HG03342 (cell line): ENCODE measurements around the gene CPA4.

Source experiments
- ATAC-seq: cut with Tn5 transposase; IDR thresholded peaks from one replicate; pipeline ENCODE4 v1.9.1; 2021; ENCODE audit warnings: mild to moderate bottlenecking, moderate library complexity; ENCODE audit not compliant: unreplicated experiment

Gene CPA4

DNA sequence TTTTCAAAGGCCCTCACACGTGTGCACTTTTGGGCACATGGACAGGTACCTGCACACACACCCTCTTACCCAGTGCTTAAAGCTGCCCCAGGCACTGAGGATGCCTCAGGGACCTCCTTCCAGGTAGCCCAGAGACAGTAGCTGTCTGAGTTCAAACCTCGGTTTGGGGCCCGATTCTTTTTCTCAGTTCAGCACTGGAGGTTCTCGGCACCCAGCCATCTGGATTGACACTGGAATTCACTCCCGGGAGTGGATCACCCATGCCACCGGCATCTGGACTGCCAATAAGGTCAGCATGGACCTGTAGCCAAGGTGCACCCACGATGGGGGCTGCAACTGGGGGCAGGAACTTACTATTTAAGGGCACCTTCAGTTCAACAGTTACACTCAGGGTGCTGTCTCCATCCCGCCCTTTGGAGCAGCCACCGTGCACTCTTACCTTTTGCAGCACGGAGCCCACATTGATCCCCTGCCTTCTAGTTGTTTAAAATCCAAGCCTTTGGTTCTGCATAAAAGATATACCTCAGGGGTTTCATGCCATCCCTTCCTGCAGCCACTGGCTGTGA is 69.4 kb downstream of the CPA4 start:
- no peak for ATAC-seq

DNA sequence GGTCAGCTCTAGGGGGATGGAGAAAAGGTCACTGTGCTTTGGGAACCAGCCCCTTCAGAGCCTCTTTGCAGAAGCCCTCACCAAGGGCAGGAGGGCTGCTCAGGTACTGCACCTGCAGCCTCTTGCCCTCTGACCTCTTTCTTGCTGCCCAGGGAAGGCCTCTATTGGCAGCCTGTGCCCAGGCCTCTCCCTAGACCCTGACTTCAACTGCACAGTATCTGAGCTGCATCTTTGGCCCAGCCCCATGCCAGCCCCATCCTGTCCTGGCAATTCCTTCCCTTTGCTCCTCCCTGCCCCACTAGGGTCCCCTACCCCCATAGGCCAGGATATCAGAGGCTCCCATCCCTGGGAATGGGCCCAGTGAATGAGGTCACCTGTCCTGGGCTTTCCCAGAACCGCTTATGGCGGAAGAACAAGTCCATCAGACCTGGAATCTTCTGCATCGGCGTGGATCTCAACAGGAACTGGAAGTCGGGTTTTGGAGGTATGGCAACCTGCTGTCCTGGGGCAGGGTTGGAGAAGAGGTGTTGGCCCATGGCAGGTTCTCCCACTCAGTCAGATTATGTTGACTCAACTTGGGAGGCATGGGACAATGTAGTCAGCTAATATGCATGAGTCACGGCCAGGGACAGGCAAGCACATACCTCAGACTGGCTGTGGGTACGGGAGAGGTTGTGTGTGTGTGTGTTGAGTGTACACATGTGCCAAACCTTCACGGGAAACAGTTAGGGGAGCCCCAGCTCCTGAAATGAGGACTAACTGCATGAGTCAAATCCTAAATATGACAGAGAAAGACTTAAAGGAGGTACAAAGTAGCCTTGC is 70.3 kb downstream of the CPA4 start:
- no peak for ATAC-seq

DNA sequence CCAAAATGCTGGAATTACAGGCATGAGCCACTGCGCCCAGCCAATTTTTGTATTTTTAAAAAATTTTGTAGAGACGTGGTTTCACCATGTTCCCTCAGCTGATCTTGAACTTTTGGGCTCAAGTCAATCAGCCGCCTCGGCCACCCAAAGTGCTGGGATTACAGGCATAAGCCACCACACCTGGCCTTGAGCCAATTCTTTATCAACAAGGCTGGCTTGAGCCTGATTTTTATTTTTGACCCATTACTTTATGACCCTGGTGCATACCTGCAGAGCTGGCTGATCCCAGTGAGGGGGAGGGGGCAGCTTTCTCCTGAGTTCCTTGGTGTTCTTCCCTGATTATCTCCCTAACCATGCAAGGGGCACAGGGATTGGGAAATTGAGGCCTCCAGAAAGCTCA is 71.5 kb downstream of the CPA4 start:
- no peak for ATAC-seq

DNA sequence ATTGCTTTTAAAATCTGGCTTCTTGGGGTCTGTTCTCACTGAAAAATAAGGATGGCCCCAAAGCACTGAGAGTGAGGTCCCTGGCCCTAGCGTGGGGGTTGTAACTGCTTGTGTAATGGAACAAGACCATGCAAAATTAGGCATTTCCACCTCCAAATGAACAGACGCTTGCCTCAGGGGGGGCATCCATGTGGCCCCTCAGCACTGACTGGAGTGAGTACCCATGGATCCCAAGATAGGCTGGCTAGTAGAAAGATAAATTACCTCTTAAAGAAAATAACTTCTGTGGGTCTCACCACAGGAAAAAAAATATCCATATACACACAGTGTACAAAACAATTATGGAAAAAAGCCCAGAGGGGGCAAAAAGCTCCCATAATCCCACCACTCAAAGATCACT is 72.1 kb downstream of the CPA4 start:
- no peak for ATAC-seq

DNA sequence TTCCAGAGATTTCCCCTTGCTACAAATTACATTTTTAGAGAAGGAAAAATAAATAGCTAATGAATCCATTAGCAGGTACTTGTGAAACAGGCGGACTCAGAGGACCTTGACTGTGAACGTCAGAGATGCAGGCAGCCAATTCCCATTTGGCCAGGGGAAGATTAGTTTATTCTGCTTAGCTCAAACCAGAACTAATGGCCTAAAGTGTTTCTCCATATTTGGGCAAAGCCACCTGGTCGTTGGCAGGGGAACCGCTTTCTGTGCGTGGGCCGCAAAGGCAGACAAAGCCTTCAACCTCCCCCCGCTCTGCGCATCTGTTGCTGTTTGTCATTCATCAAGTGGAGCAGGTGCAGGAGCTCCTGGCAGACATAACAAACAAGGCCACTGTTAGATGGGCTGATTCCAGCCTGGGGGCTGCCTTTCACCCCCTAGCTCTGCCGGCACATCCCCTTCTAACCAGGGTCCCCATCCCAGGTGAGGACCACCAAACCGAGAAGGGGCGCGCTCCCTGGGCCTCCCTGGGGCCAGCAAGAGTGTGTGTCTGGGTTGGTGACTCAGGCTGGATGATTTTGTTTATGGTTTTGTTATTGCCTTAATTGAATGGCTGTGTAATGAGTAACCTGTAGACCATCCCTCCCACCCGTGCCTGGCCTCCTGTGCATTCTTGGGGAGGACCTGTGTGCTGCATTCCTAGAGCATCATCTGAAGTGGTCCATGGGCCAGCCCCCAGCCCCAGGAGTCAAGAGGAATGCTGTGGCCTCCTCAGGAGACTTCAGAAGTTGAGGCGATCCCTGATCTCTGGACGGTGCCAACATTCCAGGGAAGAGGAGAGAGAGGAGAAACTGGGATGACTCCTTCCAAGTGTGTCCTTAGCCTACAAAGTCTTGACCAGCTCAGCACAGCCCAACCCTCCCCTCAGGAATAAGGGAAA is 72.8 kb downstream of the CPA4 start:
- ATAC-seq: peak; percentile 78

DNA sequence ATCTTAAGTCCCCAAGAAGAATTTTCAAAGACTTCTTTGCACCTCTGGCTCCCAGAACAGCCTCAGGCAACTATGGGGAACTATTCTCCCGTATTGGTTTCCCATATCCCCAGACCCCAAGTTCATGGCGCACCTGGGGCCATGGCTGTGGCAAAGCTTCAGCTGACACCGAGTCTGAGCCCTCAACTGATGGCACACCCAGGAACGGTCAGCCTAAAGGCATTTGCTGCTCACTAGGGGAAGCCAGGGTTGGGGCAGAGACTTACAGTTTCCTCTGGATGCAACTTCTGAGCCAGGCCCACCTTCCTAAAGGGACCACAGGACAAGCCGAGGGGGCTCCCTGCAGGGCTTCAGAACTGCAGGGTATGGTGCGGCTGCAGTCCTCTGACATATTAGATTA is 73.6 kb downstream of the CPA4 start:
- no peak for ATAC-seq

DNA sequence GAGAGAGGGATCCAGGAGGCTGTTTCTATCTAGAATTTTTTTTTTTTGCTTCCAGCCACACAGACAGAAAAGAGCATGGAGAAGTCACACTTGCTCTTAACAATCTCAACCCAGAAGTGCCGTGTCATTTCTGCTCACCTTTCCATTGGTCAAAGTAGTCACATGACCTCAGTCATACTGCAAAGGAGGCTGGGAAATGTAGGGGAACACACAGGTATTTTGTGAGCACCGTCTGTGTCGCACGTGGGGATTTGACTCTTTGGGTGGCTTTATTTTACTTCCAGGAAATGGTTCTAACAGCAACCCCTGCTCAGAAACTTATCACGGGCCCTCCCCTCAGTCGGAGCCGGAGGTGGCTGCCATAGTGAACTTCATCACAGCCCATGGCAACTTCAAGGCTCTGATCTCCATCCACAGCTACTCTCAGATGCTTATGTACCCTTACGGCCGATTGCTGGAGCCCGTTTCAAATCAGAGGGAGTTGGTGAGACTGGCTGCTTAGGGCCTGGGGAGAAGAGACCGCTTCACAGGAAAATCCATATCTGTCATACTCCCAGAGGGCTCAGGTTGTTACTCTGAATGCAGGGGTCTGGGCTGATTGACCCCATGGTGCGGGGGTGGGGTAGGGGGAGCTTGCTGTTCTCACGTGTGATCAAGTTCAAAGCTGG is 74.3 kb downstream of the CPA4 start:
- no peak for ATAC-seq

DNA sequence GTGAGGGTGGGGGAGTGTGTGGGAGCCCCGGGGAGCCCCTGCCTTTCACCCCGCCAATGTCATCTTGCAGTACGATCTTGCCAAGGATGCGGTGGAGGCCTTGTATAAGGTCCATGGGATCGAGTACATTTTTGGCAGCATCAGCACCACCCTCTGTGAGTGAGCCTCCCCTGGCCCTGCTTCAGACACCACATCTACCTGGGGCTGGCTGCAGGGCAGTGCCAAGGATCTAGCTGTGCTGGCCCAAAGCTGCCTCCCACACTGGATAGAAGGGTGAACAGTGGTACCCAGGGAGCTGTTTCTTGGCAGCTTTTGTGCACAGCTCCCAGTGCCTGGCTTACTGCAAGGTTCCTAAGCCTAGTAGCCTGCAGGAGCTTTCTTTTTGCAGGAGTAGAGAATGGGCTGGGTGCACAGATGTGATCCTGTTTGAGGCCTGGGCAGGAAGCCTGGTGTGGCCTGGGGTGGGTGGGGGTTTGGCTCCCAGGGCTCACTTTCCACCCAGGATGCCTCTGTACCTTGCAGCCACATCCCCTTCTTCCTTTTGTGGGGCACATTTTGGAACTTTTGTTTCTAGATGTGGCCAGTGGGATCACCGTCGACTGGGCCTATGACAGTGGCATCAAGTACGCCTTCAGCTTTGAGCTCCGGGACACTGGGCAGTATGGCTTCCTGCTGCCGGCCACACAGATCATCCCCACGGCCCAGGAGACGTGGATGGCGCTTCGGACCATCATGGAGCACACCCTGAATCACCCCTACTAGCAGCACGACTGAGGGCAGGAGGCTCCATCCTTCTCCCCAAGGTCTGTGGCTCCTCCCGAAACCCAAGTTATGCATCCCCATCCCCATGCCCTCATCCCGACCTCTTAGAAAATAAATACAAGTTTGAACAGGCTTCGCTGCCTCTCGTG is 75.1 kb downstream of the CPA4 start:
- no peak for ATAC-seq

DNA sequence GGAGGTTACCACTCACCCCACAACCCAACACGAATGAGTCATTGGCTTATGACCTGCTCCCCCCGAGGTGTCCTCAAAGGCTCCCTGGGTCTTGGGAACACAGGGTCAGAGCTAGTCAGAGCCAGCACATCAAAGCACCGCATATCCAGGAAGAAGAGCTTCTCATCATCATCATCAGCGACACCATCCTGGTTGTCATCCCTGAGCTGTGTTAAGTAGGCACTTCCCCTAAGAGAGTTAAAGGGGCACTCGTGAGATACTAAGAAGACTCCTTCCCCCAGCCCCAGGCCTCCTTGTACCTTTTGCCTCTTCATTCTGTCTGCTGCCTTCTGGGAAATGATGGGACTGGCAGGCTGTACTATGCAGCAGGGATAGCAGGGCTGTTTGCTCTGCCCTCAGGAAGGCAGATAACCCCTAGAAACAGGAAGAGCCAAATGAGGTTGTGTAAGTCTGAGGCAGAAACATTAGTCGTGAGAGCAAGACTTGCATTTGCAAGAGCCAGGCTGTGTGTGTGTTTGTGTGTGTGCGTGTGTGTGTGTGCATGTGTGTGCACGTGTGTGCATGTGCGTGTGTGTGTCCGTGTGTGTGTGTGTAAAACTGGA is 76.2 kb downstream of the CPA4 start:
- ATAC-seq: no peak

DNA sequence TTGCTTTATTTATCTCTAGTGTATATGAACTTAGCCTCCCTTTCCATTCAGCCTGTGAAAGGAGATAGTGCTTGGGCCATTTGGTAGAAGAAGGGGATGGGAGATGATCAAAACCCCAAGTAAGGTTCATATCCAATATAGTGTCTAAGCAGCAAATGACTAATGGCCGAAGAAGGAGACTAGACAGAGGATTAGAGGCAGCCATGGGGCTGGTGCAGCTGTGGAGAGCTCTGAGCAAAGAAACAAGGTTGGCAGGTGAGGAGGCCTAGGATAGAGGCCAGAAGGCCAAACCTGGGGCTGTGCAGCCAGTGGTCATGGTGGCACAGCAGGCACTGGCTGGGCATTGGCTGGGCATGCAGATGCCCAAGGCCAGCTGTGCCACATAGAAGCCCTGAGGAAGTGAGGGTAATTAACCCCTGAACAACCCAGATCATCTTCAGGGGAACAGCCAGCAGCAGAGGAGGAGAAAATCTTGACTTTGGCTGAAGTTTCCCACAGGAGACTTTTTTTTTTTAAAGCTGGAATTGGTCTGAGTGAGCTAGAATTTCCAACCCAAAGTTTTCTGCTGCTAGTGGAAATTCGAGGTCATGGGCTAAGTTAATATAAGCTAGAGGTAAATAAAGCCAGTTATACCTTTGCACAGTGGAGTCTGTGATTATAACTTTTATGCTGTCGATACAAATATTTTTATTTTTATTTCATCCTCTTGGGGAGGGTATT is 77.0 kb downstream of the CPA4 start:
- ATAC-seq: no peak

DNA sequence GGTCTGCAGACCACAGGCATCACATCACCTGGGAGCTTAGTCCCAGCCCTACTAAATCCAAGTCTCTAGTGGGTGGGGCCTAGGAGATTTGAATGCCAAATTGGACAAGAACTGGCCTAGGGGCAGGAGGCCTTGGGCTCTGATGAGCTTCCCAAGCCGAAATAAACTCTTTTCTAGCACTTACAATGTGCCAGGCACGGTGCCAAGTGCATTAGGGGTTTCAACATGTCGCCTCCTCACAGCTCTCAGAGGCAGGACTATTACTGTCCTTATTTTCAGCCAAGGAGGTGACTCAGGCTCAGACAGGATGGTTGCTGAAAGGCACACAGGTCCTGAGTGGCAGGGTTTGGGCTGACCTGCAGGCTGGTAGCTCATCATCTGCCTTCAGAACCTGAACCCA is 78.1 kb downstream of the CPA4 start:
- ATAC-seq: no peak

DNA sequence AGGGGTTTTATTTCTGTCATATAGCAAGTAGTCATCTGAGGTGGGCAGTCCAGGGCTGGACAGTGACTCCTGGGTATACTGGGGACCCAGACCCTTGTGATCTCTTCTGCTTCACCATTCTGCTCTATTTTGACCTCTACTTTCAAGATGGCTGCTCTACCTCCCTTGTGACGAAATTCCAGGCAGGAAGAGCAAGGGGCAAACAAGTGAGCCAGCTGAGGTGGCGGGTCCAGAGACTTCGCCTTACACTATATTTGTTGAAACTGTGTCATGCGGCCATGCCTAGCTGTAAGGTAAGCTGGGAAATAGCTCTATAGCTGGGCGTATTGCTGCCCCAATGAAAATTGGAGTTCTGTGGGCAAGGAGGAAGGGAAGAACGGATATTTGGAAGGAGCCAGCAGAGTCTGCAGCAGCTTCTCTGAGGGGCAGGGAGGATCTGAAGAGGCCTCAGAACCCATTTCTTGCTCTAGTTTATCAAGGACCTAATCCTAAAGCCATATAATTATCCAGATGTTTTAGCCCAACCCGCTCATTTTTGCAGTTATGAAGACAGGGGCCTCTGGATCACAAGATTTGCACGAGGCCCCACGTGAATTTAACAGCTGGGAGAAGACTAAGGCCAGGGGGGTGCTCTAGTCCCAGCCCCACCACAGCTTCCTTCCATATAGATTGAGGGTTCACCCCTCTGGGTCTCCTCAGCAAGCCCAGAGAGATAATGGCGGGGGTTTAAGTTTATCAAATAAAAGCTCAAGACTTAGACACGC is 79.6 kb downstream of the CPA4 start:
- ATAC-seq: no peak
